A673 (cell line): ENCODE measurements around the gene GABRA4.

ENCODE experiments used
- EZH2 ChIP-seq: fragments of 200-600 bp; sonication (generic); IDR thresholded peaks from 2 replicates; pipeline ENCODE4 v1.6.1; 2017; ENCODE audit warnings: borderline replicate concordance, low read depth, mild to moderate bottlenecking, mixed read lengths, antibody characterized with exemption, low read length; ENCODE audit not compliant: poor library complexity, severe bottlenecking
- TF ChIP-seq, protein P1 (sequence below): fragments of 300-800, 200-600 bp; sonication (generic); conservative IDR thresholded peaks from 2 replicates; pipeline ENCODE4 v1.5.1; 2017; ENCODE audit warnings: low read depth, mild to moderate bottlenecking, antibody characterized with exemption, low read length, moderate library complexity, mixed read lengths

GRCh38 chr4:46953564-46953963, 39.8 kb downstream of the GABRA4 start:
- TF ChIP-seq, protein P1, sequence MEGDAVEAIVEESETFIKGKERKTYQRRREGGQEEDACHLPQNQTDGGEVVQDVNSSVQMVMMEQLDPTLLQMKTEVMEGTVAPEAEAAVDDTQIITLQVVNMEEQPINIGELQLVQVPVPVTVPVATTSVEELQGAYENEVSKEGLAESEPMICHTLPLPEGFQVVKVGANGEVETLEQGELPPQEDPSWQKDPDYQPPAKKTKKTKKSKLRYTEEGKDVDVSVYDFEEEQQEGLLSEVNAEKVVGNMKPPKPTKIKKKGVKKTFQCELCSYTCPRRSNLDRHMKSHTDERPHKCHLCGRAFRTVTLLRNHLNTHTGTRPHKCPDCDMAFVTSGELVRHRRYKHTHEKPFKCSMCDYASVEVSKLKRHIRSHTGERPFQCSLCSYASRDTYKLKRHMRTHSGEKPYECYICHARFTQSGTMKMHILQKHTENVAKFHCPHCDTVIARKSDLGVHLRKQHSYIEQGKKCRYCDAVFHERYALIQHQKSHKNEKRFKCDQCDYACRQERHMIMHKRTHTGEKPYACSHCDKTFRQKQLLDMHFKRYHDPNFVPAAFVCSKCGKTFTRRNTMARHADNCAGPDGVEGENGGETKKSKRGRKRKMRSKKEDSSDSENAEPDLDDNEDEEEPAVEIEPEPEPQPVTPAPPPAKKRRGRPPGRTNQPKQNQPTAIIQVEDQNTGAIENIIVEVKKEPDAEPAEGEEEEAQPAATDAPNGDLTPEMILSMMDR: no peak
- TF ChIP-seq EZH2: no peak
